Skeletal muscle tissue (tissue), 4 donors: ENCODE measurements around the gene CSTA. TPM values are rescaled to one million over a fixed set of nuclear protein-coding genes. Genes with fewer than 3 reads are reported as not detected.
A peak's percentile ranks its signal among the peaks of the same experiment; 100 is the strongest.

ENCODE experiments used
- H3K27ac ChIP-seq: one replicate; pipeline ENCODE4 v1.7.0; 2013; ENCODE audit warnings: mild to moderate bottlenecking, low read depth, low read length, inconsistent platforms
- H3K27me3 ChIP-seq, 3 donors: one replicate each; pipeline ENCODE4 v1.7.0; 2013; ENCODE audit warnings: low read length in 3 of 3; ENCODE audit not compliant: control insufficient read depth in 3 of 3, insufficient read depth in 3 of 3
- H3K36me3 ChIP-seq, 3 donors: one replicate each; pipeline ENCODE4 v1.7.0; 2013; ENCODE audit warnings: low read length in 3 of 3; ENCODE audit not compliant: control insufficient read depth in 3 of 3, insufficient read depth in 3 of 3
- H3K4me1 ChIP-seq, 3 donors: one replicate each; pipeline ENCODE4 v1.7.0; 2013; ENCODE audit warnings: low read length in 3 of 3, mild to moderate bottlenecking in 3 of 3; ENCODE audit not compliant: control insufficient read depth in 3 of 3, insufficient read depth in 3 of 3
- H3K4me3 ChIP-seq, 3 donors: one replicate each; pipeline ENCODE4 v1.7.0; 2013; ENCODE audit warnings: low read length in 3 of 3
- H3K9ac ChIP-seq, 3 donors: one replicate each; pipeline ENCODE4 v1.7.0; 2013; ENCODE audit warnings: low read length in 3 of 3, mild to moderate bottlenecking in 3 of 3, moderate library complexity in 2 of 3, low read depth in 1 of 3
- H3K9me3 ChIP-seq, 3 donors: one replicate each; pipeline ENCODE4 v1.7.0; 2013; ENCODE audit warnings: low read length in 3 of 3; ENCODE audit not compliant: control insufficient read depth in 3 of 3
- total RNA-seq: library from RNA; depleted of rRNA; stranded (reverse); fragments of >200 nt; gene quantifications from one replicate; pipeline ENCODE4 v1.2.3, GENCODE V29; 2014
- donor health status: Osteomylitis.

CSTA gene
- total RNA-seq, 1 donor from 2014 or later: 0.52 TPM

- Histone ChIP-seq H3K36me3 (peaks cover 17 to 52% (median 37%) of the 10 kb centered on the region in 3 donors), H3K27me3 (no peaks in the 10 kb centered on the region), H3K4me1 (no peaks in the 10 kb centered on the region), H3K4me3 (no peak overlapping the region), H3K27ac (no peak overlapping the region), H3K9me3 (no peaks in the 10 kb centered on the region), H3K9ac (no peak overlapping the region)
Observed at GRCh38 chr3:122366379-122366749, 41.3 kb downstream of the CSTA start.

GRCh38 chr3:122374034-122374433 lies 49.0 kb downstream of the CSTA start:
- no peaks in the 10 kb centered on the region for H3K9me3 ChIP-seq
- no peak overlapping the region for H3K27ac ChIP-seq

GRCh38 chr3:122377975-122378374 lies 52.9 kb downstream of the CSTA start:
- no peak overlapping the region for H3K4me3 ChIP-seq
- H3K4me1 ChIP-seq: peaks cover 3 to 9% (median 4%) of the 10 kb centered on the region in 3 donors
- no peaks in the 10 kb centered on the region for H3K27me3 ChIP-seq
- H3K9ac ChIP-seq: no peak overlapping the region
- H3K9me3 ChIP-seq: no peaks in the 10 kb centered on the region
- H3K36me3 ChIP-seq: no peaks in the 10 kb centered on the region
- no peak overlapping the region for H3K27ac ChIP-seq

More at GRCh38 chr3:122374034-122374433, 49.0 kb downstream of the CSTA start:
- no peaks in the 10 kb centered on the region for H3K27me3 ChIP-seq
- no peak overlapping the region for H3K4me3 ChIP-seq
- no peaks in the 10 kb centered on the region for H3K4me1 ChIP-seq
- no peak overlapping the region for H3K9ac ChIP-seq
- peaks cover 2 to 13% (median 11%) of the 10 kb centered on the region in 3 donors for H3K36me3 ChIP-seq

GRCh38 chr3:122382888-122383666 lies 58.0 kb downstream of the CSTA start, which contains the start of gene MIX23:
Gene MIX23 (minus strand): TSS chr3:122383231. CDS start chr3:122383224, 7 bp downstream.
- Histone ChIP-seq H3K36me3 (no peaks in the 10 kb centered on the region), H3K9ac (peak within 1 kb of the TSS; percentile 90 to 93 (median 91)), H3K4me3 (peak within 1 kb of the TSS; percentile 85 to 96 (median 94)), H3K27ac (peak within 1 kb of the TSS; percentile 92), H3K9me3 (no peaks in the 10 kb centered on the region), H3K27me3 (no peaks in the 10 kb centered on the region), H3K4me1 (peaks cover 4 to 18% (median 6%) of the 10 kb centered on the region in 3 donors)

GRCh38 chr3:122383771-122384697 lies 59.0 kb downstream of the CSTA start, which contains the start of gene FAM162A:
Gene FAM162A (plus strand): TSS chr3:122384182. CDS start chr3:122384266, 84 bp downstream.
- Histone ChIP-seq H3K36me3 (no peaks in the 10 kb centered on the region), H3K4me1 (peaks cover 4 to 18% (median 6%) of the 10 kb centered on the region in 3 donors), H3K27ac (peak within 1 kb of the TSS; percentile 92), H3K4me3 (peak within 1 kb of the TSS; percentile 85 to 96 (median 94)), H3K27me3 (no peaks in the 10 kb centered on the region), H3K9ac (peak within 1 kb of the TSS; percentile 90 to 93 (median 91)), H3K9me3 (no peaks in the 10 kb centered on the region)

- Histone ChIP-seq H3K27ac (no peak overlapping the region), H3K27me3 (no peaks in the 10 kb centered on the region), H3K36me3 (no peaks in the 10 kb centered on the region), H3K4me1 (peaks cover 0 to 11% (median 3%) of the 10 kb centered on the region in 3 donors), H3K9ac (no peak overlapping the region), H3K9me3 (no peaks in the 10 kb centered on the region), H3K4me3 (no peak overlapping the region)
Observed at GRCh38 chr3:122387709-122388108, 62.7 kb downstream of the CSTA start.

- peaks cover 0 to 9% (median 3%) of the 10 kb centered on the region in 3 donors for H3K4me1 ChIP-seq
- no peaks in the 10 kb centered on the region for H3K27me3 ChIP-seq
- H3K9me3 ChIP-seq: no peaks in the 10 kb centered on the region
- H3K36me3 ChIP-seq: no peaks in the 10 kb centered on the region
- H3K27ac ChIP-seq: no peak overlapping the region
- no peak overlapping the region for H3K4me3 ChIP-seq
- H3K9ac ChIP-seq: no peak overlapping the region
Observed at GRCh38 chr3:122389197-122389596, 64.1 kb downstream of the CSTA start.

- no peak overlapping the region for H3K9ac ChIP-seq
- H3K36me3 ChIP-seq: no peaks in the 10 kb centered on the region
- H3K27ac ChIP-seq: no peak overlapping the region
- no peak overlapping the region for H3K4me3 ChIP-seq
- no peaks in the 10 kb centered on the region for H3K27me3 ChIP-seq
- H3K4me1 ChIP-seq: peaks cover 0 to 3% (median 0%) of the 10 kb centered on the region in 3 donors
- no peaks in the 10 kb centered on the region for H3K9me3 ChIP-seq
Observed at GRCh38 chr3:122389892-122390291, 64.8 kb downstream of the CSTA start.

GRCh38 chr3:122390665-122391064 lies 65.6 kb downstream of the CSTA start:
- Histone ChIP-seq H3K27ac (no peak overlapping the region), H3K4me1 (peaks cover 0 to 2% (median 0%) of the 10 kb centered on the region in 3 donors)

More at GRCh38 chr3:122390665-122391064, 65.6 kb downstream of the CSTA start:
- Histone ChIP-seq H3K4me3 (no peak overlapping the region), H3K9me3 (no peaks in the 10 kb centered on the region), H3K9ac (no peak overlapping the region), H3K27me3 (no peaks in the 10 kb centered on the region), H3K36me3 (no peaks in the 10 kb centered on the region)
